Sciatic nerve (tissue), 2 donors: ENCODE results near the gene GPC6. TPM values are rescaled to one million over a fixed set of nuclear protein-coding genes. Genes with fewer than 3 reads are reported as not detected.

Source experiments
- ATAC-seq: fragments of 200-7000 bp; cut with Tn5 transposase; one replicate; pipeline ENCODE4 v1.9.1; 2020; ENCODE audit warnings: mild to moderate bottlenecking, moderate library complexity
- DNase-seq: peaks from one replicate; pipeline ENCODE4 v3.0.0-alpha.2; 2020; ENCODE audit warnings: low spot score
- intact Hi-C: fragments of 100-400 bp; cut with DNase I; formaldehyde crosslinking; loops from one replicate; pipeline ENCODE4 v1.14.2; 2022
- total RNA-seq: library from RNA; stranded (reverse); fragmentation: NEBNext Ultra II Directional; extraction: Animal tissue kit (Norgen Biotek cat#: 25700); gene quantifications from one replicate; pipeline ENCODE4 v1.2.1, GENCODE V29; 2021
- donor health status: DM: no; HTN: no; CAD: no.
- donor health status: DM: no; HTN: no; CAD: no.

GPC6 gene
- total RNA-seq, 1 donor from 2014 or later = 37.8 TPM

DNA sequence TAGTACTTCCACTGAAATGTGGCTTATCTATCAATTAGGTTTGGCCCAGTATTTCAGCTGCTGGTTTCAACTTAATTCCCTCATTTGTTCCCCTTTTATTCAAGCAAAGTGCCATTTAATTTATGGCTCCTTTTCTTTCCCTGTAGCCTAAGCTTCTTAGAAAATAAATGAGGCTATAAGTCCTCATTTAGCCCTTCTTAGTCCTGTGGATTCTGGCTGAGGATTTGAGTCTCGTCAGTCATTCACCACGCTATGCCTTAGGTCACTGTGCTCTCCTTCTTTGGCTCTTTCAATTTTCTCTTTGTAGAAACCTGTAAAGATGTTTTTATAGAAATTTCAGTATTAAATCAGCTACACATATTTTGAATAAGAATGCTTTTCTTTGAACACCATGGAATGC, 579.1 kb downstream of the GPC6 start:
- intact Hi-C loops = no loop called here
- ATAC-seq (no peak), DNase-seq (no peak)

- DNase-seq (no peak), ATAC-seq (no peak)
- intact Hi-C loops = no loop called here
Measured at GRCh38 chr13:93806861-93807260, 580.3 kb downstream of the GPC6 start.

DNA sequence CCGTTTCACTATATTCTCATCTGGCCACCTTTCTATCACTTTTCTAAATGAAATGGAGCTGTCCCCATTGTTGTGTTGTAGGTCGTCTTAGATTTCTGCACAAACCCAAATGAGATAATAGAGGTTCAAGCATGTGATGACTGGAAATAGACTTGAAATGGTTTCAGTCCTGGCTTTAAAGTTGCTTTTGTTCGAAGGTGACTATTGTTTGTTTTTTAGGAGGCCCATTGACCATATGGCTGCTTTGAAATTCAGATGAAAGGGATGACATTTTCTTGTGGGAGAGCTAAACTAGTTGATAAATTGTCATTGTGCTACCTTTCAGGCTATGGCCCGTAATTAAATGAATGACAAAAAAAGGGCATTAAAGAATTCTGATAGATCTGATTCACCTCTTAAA, 583.7 kb downstream of the GPC6 start:
- intact Hi-C loops = no loop called here
- no peak for ATAC-seq
- DNase-seq = no peak

GRCh38 chr13:93811071-93811737, 584.6 kb downstream of the GPC6 start:
- intact Hi-C loops = no loop called here
- no peak for DNase-seq
- ATAC-seq = no peak

GRCh38 chr13:93811738-93812112, 585.1 kb downstream of the GPC6 start:
- no peak for ATAC-seq
- DNase-seq = no peak
- intact Hi-C loops = no loop called here

GRCh38 chr13:93814658-93815057, 588.1 kb downstream of the GPC6 start:
- ATAC-seq (no peak), DNase-seq (no peak)

DNA sequence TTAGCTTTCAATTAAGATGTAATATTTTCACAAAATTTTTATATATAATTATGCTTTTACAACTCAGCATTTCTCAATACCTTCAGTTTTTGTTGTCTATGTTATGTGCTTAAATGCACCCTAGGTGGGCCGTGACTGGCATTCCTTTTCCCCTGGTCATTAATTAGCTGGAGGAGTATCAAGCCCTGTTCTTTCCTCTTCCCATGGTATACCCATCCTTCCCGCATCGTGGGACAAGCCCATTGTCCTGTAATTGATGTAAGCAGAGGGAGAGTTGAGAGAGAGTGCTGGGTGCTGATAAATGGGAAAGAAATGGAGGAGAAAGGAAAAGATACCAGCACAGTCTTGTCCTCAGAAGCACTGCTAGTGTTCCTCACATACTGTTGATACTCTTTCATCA, 591.7 kb downstream of the GPC6 start:
- no peak for DNase-seq
- no peak for ATAC-seq
- intact Hi-C loops = no loop called here

More at GRCh38 chr13:93814658-93815057, 588.1 kb downstream of the GPC6 start:
- intact Hi-C loops = no loop called here

- ATAC-seq (no peak), DNase-seq (no peak)
- intact Hi-C loops = no loop called here
Measured at GRCh38 chr13:93819331-93819890, 592.8 kb downstream of the GPC6 start.

DNA sequence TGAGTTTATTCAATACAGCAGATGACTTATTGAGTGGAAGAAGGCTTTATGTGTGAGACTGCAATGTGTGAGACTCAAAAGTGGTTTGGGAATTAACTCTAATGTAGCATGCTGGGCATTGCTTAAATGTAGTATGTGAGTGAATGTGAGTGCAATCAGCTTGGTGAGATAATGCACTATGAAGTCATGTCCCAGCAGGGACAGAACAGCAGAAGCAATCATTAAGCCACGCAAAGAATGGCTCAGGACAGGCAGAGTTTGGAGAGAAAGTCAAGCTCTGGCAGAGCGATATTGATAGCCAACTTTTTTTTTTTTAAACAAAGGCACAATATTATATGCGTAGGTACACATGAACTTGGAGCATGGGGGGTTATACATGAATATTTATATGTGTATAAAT, 597.7 kb downstream of the GPC6 start:
- ATAC-seq (no peak), DNase-seq (no peak)
- intact Hi-C loops = no loop called here

- intact Hi-C loops = no loop called here
- DNase-seq (no peak), ATAC-seq (no peak)
Measured at GRCh38 chr13:93834051-93834450, 607.4 kb downstream of the GPC6 start.

DNA sequence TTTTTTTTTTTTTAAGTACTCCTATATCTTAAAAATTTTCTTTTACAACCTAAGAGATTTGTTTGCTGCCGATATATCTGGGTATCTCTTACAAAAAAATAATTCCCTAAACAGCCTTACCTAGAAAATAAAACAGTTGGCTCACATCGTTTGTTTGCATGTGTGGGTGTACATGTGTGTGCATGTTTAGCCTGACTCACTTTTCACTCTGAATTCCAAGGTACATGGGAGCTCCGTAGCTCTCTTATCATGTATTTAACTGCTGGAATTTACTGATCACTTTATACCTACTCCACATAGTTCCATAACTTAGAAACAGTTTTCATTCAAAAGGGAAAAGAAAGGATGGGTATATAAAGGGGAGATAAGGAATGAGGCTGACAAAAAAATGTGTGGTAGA, 616.5 kb downstream of the GPC6 start:
- intact Hi-C loops = no loop called here
- no peak for DNase-seq
- no peak for ATAC-seq

DNA sequence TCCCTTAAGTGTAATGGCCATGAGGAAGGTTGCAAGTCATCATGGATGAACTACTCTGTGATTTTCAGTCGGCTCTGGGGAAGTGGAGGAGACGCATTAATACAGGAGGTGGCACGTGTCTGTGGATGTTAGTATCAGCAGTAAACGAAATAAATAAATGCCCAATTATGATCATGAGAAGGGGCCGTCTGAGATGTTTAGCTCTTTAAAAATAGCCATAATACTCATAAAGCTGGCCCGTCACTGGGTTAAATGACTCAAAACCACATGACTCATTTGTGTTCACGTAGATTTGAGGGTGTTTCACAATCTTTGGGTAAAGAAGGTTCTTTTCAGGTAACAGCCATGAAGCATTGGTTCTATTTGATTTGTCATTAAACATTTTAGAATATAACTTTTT, 620.6 kb downstream of the GPC6 start:
- intact Hi-C loops = no loop called here
- no peak for ATAC-seq
- DNase-seq = no peak

- intact Hi-C loops = no loop called here
Measured at GRCh38 chr13:93848247-93848646, 621.6 kb downstream of the GPC6 start.

DNA sequence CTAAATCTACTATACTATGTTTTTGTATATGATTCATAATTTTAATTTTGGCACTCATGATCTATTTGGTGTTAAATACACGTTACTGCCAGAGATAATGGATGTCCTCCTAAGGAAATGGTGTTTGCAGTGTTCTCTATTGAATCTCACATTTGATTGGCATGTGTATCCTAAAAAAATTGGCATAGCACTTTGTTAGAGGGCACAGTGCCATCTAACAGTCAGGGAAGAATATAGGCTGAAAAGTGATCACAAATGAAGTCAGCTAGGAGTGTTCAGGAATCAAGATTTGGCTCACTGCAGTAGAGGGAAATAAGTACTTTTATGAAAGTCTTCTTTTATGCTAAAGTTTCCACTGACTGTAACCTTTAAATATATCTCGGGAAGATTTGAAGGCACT, 624.6 kb downstream of the GPC6 start:
- intact Hi-C loops = no loop called here
- no peak for DNase-seq
- no peak for ATAC-seq

More at GRCh38 chr13:93848247-93848646, 621.6 kb downstream of the GPC6 start:
- no peak for ATAC-seq
- DNase-seq = no peak

DNA sequence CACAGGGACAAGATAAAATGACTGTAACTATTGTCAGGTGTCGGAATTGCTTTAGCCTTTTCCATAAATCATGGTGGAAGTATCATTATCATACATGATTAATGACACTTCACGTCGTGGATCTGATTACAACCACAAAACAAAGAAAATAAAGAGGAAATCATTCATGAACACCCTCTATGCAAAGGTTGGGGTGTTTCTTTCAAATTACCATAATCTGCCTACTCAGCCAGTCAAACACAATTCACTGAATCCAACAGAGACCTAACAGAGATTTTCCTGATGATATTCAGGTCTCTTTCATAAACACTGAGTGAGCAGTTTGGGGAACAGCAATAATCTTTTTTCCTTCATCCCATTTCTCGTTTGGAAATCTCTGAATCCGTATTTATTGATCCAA, 627.3 kb downstream of the GPC6 start:
- intact Hi-C loops = no loop called here
- ATAC-seq (no peak), DNase-seq (no peak)

- DNase-seq (no peak), ATAC-seq (no peak)
- intact Hi-C loops = no loop called here
Measured at GRCh38 chr13:93857126-93857525, 630.5 kb downstream of the GPC6 start.

GRCh38 chr13:93859716-93860115, 633.1 kb downstream of the GPC6 start:
- DNase-seq (no peak), ATAC-seq (no peak)
- intact Hi-C loops = no loop called here

DNA sequence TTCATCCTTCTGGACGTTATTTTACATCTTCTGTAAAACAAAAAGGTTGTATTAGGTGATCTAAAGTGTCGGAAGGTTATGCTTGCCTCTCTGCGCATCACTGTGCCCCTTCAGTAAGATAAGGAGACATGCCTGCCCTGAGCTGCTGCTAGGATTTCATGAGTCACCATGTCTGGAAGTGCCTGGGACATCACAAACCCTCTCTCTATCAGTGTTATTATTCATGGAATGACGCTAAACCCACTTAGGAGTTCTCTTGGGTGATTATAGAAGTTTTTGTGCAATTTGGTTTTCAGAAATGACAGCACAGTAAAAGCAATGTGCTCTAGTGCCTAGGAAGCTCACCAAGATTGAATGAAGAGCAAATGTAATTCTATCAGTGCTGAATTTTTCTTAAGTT, 635.2 kb downstream of the GPC6 start:
- no peak for ATAC-seq
- no peak for DNase-seq
- intact Hi-C loops = no loop called here

- intact Hi-C loops = no loop called here
- no peak for DNase-seq
- no peak for ATAC-seq
Measured at GRCh38 chr13:93862259-93862658, 635.7 kb downstream of the GPC6 start.

DNA sequence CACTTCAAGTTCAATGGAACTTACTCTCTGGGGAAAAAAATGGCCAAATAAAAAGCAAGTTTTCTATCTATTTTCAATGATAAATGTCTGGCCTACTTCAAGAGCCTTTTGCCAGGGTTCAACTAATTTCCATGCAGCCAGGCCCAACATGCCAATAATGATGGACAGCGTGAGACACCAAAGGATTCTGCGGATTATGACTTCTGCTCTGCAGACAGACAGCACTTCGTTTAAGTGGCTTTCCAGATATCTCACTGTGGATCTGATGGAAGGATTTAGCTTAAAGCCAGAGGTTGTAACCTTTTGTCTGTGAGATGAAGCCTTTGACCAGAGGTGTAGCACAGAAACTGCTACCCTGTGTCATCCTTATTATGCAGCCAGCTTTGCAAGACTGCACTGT, 638.6 kb downstream of the GPC6 start:
- DNase-seq (no peak), ATAC-seq (no peak)
- intact Hi-C loops = no loop called here

GRCh38 chr13:93867481-93867880, 640.9 kb downstream of the GPC6 start:
- ATAC-seq (no peak), DNase-seq (no peak)
- intact Hi-C loops = no loop called here
